Raji (cell line): Measurements from ENCODE around the gene SAMD4B.

Source experiments
- POLR2A ChIP-seq: IDR thresholded peaks from 2 replicates; pipeline ENCODE4 v1.6.1; 2011; ENCODE audit warnings: low read depth, low read length, control low read depth; ENCODE audit not compliant: insufficient read depth

SAMD4B gene

DNA sequence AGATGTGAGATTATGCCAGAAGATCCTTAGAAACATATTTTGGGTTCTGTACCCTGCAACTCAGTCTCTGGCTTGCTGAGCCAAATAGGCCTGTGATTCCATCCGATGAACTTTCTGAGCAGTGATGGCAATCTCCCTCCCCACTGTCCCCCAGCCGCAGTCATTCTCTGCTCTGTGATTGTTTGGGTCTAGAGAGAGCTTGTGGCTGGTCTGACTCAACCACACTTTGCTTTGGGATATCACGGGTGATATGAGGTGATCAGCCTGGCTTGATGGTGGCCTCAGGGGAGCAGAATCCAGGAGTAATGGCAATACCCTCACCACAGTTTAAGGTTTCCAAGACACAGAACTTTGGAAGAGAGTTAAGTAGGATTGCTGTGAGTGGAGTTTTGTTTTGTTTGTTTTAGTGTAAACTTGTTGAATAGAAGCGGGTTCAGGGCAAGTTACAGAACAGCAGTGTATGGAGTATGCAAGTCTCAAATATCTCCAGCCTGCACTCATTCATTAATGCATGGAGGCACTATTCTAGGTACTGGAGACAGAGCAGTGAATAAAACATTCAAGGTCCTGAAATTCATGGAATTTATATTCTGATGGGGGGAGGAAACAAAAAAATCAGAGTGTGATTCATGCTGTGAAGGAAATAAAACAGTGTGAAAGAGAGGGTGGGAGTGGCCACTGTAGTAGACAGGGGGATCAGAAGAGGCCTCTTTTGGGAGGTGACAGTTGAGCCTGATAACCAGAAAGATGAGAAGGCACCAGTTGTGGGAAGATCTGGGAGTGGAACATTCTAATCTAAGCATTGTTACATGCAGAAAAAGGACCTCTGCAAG, 5.3 kb downstream of the SAMD4B start:
- no peak for TF ChIP-seq POLR2A

DNA sequence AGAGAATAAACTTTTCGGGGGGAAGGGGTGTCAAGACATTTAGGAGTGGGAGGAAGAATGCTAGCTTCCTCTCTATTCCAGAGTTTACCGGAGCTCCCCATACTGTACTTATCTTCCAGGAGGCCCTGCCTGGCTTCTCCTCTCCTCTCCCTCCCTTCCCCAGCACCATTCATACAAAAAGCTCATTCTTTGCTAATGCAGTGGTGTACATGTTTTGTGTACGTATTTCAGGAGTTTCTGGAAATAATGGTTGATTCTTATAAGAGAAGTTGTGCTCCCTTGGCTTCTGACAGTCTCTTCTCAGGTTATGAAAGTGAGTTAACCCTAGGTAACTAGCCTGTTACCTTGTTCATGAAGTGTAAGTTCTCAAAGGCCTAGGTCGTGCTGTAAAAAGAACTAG, 7.1 kb downstream of the SAMD4B start:
- no peak for TF ChIP-seq POLR2A

DNA sequence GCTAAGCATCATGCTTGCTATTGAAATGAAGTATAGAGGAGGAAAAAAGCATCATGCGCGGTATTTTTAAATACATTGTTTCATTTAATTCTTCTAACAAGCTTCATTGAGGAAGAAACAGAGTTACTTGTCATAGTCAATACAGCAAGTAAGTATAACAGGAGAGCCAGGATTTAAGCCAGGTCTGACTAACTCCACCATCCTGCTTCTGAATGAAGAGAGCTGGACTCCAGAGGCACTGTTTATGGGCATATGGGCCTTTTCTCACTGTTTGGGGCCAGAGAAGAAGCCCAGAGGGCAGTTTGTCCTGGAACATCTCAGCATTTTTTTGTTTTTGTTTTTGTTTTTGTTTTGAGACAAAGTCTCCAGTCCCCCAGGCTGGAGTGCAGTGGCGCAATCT, 7.9 kb downstream of the SAMD4B start:
- TF ChIP-seq POLR2A = no peak

- no peak for TF ChIP-seq POLR2A
Measured at GRCh38 chr19:39351537-39352064, 9.4 kb downstream of the SAMD4B start.

DNA sequence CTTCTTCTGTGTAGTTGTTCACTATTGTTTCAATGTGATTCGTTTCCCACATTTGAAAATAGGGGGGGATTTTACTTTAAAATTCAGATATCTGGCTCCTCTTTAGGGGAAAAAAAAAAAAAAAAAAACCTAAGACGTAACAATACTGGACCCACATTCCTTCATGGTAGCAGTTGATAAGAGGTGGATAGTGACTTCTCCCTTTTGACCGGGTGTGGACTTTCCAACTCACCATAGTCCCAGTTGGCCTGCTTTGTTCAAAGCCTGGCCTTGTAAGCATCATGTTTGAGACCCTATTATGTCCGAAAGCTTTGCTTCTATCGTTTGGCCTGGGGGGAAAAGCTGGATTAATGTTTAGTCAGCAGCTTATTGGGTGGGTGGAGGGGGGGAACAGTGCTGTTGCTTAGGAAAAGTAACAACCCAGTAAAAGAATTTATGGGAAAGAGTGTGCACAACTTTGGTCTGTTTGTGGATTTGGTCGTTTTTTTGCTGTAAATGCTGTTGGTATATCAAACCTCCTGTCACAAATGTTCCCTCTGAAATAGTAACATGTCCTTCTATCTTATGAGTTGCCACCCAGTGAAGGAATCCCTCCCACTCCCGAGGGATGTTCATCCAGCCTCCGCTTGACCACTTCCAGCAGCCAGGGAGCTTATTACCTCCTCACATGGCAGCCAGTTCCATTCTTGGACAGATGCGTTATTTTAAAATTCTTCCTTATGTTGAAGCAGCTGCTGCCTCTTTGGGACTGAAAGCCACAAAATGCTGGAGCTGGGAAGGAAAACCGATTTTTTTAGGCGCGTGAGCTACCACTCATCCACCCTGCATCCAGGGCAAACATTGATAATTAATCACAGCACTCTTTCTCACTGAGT, 10.4 kb downstream of the SAMD4B start:
- no peak for TF ChIP-seq POLR2A

GRCh38 chr19:39355253-39355652, 13.0 kb downstream of the SAMD4B start:
- no peak for TF ChIP-seq POLR2A

- no peak for TF ChIP-seq POLR2A
Measured at GRCh38 chr19:39356073-39356472, 13.9 kb downstream of the SAMD4B start.

DNA sequence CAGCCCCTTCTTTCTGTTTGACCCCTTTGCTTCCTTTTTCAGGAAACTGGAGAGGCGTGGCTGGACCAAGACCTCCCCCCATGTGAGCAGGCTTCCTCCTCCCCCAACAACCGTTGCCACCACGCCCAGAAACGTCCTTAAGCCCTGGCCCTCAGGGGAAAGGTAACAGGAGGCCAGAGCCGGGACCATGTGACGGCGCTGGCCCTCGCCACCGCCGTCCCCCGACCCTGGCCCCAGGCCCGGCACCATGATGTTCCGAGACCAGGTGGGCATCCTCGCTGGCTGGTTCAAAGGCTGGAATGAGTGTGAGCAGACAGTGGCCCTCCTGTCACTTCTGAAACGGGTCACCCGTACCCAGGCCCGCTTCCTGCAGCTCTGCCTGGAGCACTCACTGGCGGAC, 14.4 kb downstream of the SAMD4B start:
- TF ChIP-seq POLR2A = no peak

DNA sequence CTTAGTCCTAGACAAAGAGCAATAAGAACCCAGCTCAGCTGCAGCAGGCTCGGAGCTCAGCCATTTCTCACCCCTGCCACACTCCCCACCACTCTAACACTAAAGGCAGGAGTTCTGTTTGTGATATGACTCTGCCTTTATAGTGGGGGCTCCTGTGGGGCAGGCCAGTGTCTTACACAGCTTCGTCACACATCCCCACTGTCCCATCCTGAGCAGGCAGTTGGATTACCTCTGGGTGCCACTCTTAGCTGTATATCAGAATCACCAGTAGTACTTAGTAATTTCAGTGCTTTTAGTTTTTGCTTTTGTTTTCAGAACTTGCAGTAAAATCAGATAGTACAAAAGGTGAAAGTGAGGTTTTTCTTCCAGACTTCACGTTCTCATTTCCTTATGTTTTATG, 16.8 kb downstream of the SAMD4B start:
- no peak for TF ChIP-seq POLR2A

- TF ChIP-seq POLR2A = no peak
Measured at GRCh38 chr19:39360599-39360998, 18.4 kb downstream of the SAMD4B start.

- no peak for TF ChIP-seq POLR2A
Measured at GRCh38 chr19:39362682-39363657, 20.7 kb downstream of the SAMD4B start.

GRCh38 chr19:39363901-39364457, 21.8 kb downstream of the SAMD4B start:
- TF ChIP-seq POLR2A = no peak

- no peak for TF ChIP-seq POLR2A
Measured at GRCh38 chr19:39365531-39365930, 23.3 kb downstream of the SAMD4B start.

GRCh38 chr19:39369200-39369599, 27.0 kb downstream of the SAMD4B start:
- no peak for TF ChIP-seq POLR2A
